ENCODE measurements around the gene CYP4F22. TPM values are rescaled to one million over a fixed set of nuclear protein-coding genes. Genes with fewer than 3 reads are reported as not detected.

Gene CYP4F22
- total RNA-seq, 6 experiments from 2014 or later, result not detected

DNA sequence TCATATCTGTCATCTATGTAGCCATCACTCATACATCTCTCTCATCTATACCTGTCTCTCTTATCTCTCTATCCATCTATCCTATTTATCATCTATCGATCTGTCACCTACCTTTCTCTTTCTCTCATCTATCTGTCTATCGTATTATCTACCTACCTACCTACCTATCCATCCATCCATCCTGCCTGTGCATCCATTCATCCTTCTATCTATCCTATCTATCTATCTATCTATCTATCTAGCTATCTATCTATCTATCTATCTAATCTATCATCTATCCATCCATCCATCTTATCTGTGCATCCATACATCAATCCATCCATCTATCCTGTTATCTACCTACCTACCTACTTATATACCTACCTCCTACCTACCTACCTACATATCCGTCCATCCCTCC, 62.1 kb downstream of the CYP4F22 start:
- peaks cover 25% of the 10 kb centered on the region for H3K27me3 Mint-ChIP-seq (ENCODE audit: insufficient read depth)
- no peaks in the 10 kb centered on the region for H3K4me1 Mint-ChIP-seq (ENCODE audit: low read depth)
- no peak overlapping the region for H3K4me3 Mint-ChIP-seq
- H3K9me3 Mint-ChIP-seq, result no peaks in the 10 kb centered on the region
- H3K36me3 Mint-ChIP-seq (ENCODE audit: low read depth), result no peaks in the 10 kb centered on the region
- no peak overlapping the region for H3K27ac Mint-ChIP-seq
- TF ChIP-seq, protein P1, sequence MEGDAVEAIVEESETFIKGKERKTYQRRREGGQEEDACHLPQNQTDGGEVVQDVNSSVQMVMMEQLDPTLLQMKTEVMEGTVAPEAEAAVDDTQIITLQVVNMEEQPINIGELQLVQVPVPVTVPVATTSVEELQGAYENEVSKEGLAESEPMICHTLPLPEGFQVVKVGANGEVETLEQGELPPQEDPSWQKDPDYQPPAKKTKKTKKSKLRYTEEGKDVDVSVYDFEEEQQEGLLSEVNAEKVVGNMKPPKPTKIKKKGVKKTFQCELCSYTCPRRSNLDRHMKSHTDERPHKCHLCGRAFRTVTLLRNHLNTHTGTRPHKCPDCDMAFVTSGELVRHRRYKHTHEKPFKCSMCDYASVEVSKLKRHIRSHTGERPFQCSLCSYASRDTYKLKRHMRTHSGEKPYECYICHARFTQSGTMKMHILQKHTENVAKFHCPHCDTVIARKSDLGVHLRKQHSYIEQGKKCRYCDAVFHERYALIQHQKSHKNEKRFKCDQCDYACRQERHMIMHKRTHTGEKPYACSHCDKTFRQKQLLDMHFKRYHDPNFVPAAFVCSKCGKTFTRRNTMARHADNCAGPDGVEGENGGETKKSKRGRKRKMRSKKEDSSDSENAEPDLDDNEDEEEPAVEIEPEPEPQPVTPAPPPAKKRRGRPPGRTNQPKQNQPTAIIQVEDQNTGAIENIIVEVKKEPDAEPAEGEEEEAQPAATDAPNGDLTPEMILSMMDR (IDR thresholded peaks at IDR 0.05), result no peak
- DNase-seq, result no peak

- Mint-ChIP-seq H3K9me3 (no peaks in the 10 kb centered on the region), H3K27ac (no peak overlapping the region), H3K4me3 (no peak overlapping the region), H3K36me3 (ENCODE audit: low read depth) (no peaks in the 10 kb centered on the region), H3K4me1 (ENCODE audit: low read depth) (no peaks in the 10 kb centered on the region), H3K27me3 (ENCODE audit: insufficient read depth) (peaks cover 14% of the 10 kb centered on the region)
- TF ChIP-seq, protein P1 (IDR thresholded peaks at IDR 0.05), result no peak
- DNase-seq, result no peak
Measured at GRCh38 chr19:15575406-15575805, 67.1 kb downstream of the CYP4F22 start.

- no peak for DNase-seq
- Mint-ChIP-seq H3K4me3 (no peak overlapping the region), H3K4me1 (ENCODE audit: low read depth) (no peaks in the 10 kb centered on the region), H3K27me3 (ENCODE audit: insufficient read depth) (peaks cover 14% of the 10 kb centered on the region), H3K36me3 (ENCODE audit: low read depth) (no peaks in the 10 kb centered on the region), H3K27ac (no peak overlapping the region), H3K9me3 (no peaks in the 10 kb centered on the region)
- TF ChIP-seq, protein P1 (IDR thresholded peaks at IDR 0.05), result no peak
Measured at GRCh38 chr19:15576526-15577156, 68.3 kb downstream of the CYP4F22 start.

GRCh38 chr19:15577184-15577771, 69.0 kb downstream of the CYP4F22 start:
- H3K4me3 Mint-ChIP-seq, result no peak overlapping the region
- H3K27me3 Mint-ChIP-seq (ENCODE audit: insufficient read depth), result peaks cover 14% of the 10 kb centered on the region
- no peak for DNase-seq
- H3K36me3 Mint-ChIP-seq (ENCODE audit: low read depth), result no peaks in the 10 kb centered on the region
- H3K27ac Mint-ChIP-seq, result no peak overlapping the region
- TF ChIP-seq, protein P1 (IDR thresholded peaks at IDR 0.05), result no peak
- no peaks in the 10 kb centered on the region for H3K9me3 Mint-ChIP-seq
- no peaks in the 10 kb centered on the region for H3K4me1 Mint-ChIP-seq (ENCODE audit: low read depth)

GRCh38 chr19:15583346-15583745, 75.0 kb downstream of the CYP4F22 start:
- TF ChIP-seq, protein P1 (IDR thresholded peaks at IDR 0.05), result no peak
- H3K4me1 Mint-ChIP-seq (ENCODE audit: low read depth), result no peaks in the 10 kb centered on the region
- peaks cover 6% of the 10 kb centered on the region for H3K27me3 Mint-ChIP-seq (ENCODE audit: insufficient read depth)
- no peaks in the 10 kb centered on the region for H3K9me3 Mint-ChIP-seq
- no peak overlapping the region for H3K27ac Mint-ChIP-seq
- no peak for DNase-seq
- no peaks in the 10 kb centered on the region for H3K36me3 Mint-ChIP-seq (ENCODE audit: low read depth)
- H3K4me3 Mint-ChIP-seq, result no peak overlapping the region
